ENCODE measurements around the gene PRKCZ.

GRCh38 chr1:2019571-2020309, 30.5 kb upstream of the PRKCZ start:
- TF ChIP-seq POLR2A (IDR thresholded peaks at IDR 0.05) (no peak), CTCF (IDR thresholded peaks at IDR 0.05) (no peak)
